Upper lobe of left lung (tissue), 4 donors: Measurements from ENCODE around the gene UGT3A1.

ENCODE experiments used
- POLR2AphosphoS5 ChIP-seq, 2 donors: sonication (generic); formaldehyde crosslinking; IDR thresholded peaks; one replicate each; pipeline ENCODE4 v1.5.1; 2017; ENCODE audit warnings: antibody characterized with exemption in 2 of 2
- TF ChIP-seq, protein P1 (sequence below), 6 experiments: fragments of 450-650 bp in 4 of 6; fragments of 200-600 bp in 2 of 6; sonication (generic) in 2 of 6; IDR thresholded peaks; one replicate each; pipeline ENCODE4 v1.5.1; 2016 to 2019; ENCODE audit warnings: antibody characterized with exemption in 6 of 6

DNA sequence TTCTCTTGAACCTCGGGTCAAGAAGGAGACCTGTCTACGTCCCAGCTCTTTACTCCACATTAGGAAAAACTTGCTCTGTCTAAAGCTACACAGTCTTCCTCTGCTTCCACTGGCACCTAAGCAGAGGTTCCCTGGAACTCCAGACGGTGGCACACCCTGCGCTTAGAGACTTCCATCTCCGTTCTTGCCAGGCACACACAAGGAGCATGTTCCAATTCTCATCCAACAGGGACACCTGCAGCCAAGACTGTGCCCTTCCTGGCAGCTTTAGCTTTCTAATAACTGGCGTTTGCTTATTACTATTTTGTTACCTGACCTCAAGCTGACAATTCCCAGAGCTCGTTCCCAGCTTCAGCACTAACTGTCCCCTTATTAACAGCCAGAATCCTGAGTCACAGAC, 68.7 kb downstream of the UGT3A1 start:
- no peak for TF ChIP-seq POLR2AphosphoS5 (IDR thresholded peaks at IDR 0.05)
- TF ChIP-seq, protein P1, sequence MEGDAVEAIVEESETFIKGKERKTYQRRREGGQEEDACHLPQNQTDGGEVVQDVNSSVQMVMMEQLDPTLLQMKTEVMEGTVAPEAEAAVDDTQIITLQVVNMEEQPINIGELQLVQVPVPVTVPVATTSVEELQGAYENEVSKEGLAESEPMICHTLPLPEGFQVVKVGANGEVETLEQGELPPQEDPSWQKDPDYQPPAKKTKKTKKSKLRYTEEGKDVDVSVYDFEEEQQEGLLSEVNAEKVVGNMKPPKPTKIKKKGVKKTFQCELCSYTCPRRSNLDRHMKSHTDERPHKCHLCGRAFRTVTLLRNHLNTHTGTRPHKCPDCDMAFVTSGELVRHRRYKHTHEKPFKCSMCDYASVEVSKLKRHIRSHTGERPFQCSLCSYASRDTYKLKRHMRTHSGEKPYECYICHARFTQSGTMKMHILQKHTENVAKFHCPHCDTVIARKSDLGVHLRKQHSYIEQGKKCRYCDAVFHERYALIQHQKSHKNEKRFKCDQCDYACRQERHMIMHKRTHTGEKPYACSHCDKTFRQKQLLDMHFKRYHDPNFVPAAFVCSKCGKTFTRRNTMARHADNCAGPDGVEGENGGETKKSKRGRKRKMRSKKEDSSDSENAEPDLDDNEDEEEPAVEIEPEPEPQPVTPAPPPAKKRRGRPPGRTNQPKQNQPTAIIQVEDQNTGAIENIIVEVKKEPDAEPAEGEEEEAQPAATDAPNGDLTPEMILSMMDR (IDR thresholded peaks at IDR 0.05) = no peak
